Activated CD4-positive, alpha-beta T cell treated with anti-CD3 and anti-CD28 coated beads, Interleukin-2, amount 50 U/mL, for 16 hours (primary cell): Measurements from ENCODE around the gene HIVEP3.
A peak's percentile ranks its signal among the peaks of the same experiment; 100 is the strongest.

Experiments
- DNase-seq: peaks from one replicate; pipeline ENCODE4 v3.0.0-alpha.2; 2020

HIVEP3 gene

DNA sequence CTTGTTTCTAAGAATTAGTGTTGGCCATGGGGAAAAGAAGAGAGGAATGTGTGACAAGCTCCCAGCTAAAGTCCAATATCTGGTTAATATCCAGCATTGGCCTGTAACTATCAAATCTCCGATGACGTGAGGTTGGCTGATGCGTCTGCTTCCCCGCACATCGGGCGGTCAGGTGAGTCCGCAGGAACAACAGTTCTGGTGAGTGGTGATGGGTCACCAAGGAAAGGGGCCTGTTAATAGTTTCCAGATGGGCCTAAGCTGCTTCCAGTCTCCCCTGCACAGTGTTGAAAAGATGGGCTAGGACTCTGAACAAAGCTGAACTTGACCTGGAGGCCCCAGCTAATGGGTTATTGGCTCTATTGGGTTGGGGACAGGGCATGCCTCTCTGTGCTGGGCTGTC is 241.1 kb downstream of the HIVEP3 start:
- DNase-seq, result no peak

DNA sequence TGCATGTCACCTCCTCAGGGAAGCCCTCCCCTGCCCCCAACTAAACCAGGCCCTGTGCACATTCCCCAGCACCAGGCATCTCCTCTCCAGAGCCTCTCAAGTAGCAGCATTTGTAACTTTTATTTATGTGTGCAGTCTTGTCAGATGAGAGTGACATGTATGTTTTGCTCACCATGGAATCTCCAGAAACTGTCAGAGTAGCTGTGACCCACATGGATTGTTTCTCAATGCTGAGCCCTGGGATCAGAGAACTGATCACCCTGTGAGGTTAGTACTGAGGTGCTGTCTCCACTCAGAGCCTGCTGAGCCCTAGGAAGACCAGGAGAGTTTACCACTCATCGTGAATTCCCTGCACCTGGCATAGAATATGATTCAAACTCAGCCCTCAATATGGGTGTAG is 243.3 kb downstream of the HIVEP3 start:
- no peak for DNase-seq

DNA sequence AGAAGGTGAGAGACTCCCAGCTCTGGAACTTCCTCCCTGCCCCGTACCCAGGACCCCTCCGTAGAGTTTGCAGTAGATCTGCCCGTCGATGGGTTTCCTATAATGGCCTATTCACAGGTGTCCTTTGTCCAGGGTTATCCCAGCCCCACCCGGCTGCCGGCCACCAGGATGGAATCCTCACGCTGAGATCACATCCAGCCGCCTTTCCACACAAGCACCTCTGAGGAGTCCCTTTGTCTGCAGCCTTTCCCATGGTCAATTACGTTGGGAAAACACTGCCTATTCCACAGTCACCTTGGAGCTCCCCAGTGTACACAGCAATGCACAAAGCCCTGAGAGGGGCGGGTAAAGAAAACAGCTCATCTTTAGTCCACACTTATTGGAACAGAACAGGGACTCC is 244.2 kb downstream of the HIVEP3 start:
- DNase-seq, result no peak

DNA sequence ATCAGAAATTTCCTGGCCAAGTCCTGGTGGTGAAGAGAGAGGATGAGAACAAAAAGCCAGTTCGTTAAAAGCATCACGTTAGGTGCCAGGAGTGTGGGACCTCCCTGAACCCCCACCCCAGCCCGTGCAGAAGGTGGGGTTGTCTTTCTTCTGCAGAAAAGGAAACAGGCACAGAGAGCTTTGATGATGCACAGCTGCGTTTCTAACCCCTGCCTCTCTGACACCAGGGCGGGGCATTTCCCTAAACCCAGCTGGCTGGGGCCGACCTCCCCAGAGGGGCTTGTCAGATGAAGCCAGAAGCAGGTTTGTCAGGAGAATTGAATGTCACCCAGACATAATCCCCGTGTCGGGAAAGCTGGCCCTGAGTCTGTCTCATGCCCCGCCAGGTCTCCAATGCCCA is 244.9 kb downstream of the HIVEP3 start:
- no peak for DNase-seq

DNA sequence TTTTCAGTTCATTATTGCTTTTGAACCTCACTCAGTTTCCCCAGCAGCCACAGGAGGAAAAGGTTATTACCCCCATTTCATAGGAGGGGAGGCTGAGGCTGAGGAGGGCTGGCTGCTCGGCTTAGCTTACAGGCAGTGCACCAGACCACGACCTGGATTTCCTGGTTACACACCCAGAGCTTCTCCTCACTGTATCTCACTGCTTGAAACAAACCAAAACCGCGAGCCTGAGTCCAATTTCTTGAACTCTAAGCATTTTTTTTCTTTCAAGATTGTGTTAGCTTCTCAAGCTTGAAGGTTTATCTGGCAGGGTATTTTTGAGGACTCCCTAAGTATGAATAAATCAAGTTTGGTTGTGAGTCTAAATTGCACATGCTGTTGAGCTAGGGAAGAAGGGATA is 245.3 kb downstream of the HIVEP3 start:
- DNase-seq, result peak; percentile 69

DNA sequence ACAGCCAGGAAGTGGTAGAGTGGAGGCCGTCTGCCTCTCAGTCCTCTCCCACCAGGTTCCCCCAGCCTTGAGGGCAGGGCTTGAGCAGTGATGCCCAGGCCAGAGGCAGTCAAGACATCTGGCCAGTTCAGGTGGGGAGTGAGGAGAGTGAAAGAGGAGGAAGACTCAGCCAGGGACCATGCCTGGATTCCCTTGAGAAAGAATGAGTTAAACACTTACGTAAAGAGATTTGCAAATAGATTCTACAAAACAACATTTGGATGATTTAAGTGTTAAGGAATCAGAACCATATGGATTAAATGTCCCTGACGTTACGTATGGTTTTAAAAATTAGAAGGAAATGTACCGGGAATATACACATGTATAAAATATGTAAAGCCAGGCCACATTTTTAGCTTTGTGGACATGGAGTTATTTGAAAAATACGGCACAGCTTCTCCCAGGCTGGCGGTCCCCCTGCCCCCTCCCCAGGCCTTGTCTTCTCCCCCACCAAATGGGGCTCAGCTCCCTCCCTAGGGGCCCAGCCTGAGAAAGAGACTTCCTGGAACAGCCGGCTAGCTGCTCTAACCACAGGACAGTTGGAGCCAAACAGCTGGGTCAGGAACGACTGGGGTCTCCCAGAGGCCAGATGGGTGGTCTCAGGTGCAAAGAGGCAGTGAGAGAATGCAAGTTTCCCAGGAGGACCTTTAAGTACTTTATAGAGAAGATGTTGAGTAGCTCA is 245.9 kb downstream of the HIVEP3 start:
- DNase-seq, result no peak

DNA sequence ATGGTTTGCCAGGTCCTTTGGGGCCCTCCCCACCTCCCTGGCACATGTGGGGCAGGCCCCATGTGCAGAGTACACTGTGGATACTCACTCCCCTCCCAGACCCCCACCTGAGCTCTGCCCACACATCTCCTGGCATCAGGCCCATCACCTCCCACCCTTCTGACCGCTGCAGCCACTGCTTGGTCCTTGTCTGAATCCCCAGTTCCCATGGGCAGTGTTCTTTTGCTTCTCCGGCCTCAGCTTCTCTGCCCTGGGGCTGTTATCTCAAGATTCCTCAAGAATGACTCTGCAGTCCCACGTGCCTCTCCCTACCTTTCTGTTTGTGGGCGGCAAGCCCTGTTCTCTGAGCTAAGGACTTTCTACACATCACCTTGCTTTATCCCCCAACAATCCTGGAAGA is 246.5 kb downstream of the HIVEP3 start:
- DNase-seq, result no peak

DNA sequence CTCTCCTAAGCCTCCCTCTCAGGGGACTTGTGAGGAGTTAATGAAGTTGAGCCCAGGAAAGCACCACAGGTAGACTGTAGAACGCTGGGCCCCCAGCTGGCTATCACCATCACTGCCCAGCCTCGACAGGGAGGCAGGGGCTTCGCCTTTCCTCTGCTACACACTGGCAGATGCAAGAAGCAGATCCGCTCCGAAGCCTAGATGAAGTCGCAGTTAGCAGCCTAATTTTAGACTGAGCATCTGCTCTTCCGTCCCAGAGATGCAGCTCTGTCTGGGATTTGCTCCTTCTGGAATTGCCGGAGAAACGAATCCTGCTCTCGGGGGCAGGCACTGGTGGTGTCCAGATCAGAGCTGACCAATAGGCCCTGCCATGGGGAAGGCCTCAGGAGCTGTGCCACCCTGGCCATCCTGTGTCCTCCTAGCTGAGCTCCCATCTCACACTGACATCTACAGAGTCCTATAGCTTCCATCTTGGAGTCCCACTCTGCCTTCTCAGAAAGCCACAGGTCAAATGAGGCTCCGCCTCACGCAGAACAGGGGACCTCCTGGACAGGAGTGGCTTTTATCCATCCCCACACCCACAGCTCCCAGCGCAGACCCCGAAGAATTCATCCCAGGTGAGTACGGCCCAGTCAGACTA is 247.5 kb downstream of the HIVEP3 start:
- no peak for DNase-seq

DNA sequence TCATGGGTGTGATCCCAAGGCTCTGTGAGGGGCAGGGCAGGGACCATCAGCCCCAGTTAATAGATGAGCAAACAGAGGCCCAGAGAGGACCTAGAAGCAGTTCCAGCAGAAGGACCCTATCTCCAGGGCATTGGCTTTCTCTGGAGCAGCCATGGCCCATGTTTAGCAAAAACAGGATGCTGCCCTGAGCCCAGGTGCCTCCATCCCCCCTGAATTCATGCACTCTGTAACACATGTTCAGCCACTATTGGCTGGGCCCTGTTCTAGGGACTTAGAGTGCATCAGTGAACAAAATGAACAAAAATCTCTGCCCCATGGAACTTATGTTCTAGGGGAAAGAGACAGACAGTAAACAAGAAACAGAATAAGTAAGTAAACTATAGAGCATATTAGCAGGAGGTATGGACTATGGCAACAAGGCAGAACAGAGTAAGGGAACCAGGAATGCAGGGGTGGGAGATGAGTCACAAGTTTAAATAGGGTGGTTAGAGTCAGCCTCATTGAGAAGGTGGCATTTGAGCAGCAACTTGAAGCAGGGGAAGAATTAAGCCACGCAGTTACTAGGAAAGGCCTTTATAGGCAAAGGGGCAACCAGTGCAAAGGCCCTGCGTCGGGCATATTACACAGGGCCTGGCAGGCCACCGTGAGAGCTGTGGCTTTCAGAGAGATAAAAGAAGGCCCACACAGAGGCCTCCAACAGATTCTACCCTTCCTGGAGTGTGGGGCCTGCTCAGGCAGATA is 248.3 kb downstream of the HIVEP3 start:
- no peak for DNase-seq

DNA sequence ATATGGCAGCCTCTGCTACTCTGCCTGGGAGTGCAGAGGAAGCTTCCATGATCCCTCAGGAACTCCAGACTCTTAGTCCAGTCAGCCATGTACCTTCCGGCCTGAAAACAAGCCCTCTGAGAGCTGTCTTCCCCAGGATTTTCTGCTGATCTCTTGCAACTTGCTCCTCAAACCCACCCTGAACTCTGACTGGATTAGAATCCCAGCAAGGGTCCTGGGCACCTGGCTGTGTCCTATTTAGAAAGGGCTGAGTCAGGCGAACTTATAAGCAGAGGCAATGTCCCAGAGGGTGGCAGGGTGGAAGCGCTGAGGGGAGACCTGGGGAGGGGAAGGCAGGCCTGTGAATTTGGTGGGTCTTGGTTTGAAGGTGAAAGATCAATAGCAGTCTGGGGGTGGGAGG is 249.8 kb downstream of the HIVEP3 start:
- DNase-seq, result no peak

DNA sequence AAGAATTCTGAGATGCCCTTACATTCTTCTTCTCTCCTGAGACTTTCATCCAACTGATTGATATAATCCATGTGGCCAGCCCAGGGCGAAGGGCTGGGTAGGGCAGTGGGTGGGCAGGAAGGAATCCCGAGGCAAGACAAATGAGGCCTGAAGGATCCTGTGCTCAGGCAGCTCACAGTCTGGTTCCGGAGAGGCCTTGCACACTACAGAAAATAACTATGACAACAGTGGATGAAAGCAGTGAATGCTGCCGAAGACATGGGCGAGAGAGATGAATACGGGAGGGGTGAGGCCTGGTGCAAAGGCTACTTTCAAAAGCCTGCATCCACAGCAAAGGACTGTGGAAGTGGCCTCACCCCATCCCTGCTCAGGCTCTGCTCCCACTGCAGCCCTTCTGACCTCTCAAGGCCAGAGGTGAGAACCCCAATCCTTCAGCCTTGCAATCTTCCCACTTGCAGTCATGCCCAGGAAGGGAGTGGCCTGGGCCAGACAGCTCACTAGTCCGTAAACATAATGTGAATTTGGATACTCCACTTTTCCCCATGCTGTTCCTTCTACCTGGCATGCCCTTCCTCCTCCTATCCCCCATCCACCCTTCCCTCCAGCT is 250.6 kb downstream of the HIVEP3 start:
- DNase-seq, result no peak

DNA sequence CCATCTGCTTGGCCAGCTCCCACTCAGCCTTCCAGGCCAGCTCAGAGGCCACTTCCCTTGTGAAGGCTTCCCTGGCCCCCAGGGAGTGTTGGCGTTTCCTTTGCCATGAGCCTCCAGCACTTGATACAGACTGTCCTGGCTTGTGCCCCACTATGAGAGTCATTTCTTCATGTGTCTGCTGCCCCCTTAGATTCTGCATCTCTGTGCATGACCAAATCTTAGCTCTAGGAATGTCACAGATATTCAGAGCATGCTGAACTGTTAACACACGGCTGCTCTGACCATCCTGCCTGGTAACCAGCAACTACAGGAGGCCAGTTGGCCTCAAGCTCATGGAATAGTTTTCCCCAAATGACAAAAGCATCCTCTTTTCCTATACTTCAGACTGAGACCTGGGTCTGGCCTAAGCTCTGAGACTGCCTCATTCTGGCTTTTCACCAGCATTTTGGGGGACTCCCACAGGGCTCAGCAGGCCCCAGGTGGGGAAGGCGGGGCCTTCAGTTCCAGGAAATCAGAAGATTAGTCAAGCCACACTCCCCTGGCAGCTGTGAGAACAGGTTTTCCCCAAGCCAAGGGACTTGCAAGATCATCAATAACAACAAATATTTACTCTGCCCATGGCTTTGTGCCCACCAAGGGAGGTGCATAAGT is 251.6 kb downstream of the HIVEP3 start:
- peak; percentile 85 for DNase-seq

DNA sequence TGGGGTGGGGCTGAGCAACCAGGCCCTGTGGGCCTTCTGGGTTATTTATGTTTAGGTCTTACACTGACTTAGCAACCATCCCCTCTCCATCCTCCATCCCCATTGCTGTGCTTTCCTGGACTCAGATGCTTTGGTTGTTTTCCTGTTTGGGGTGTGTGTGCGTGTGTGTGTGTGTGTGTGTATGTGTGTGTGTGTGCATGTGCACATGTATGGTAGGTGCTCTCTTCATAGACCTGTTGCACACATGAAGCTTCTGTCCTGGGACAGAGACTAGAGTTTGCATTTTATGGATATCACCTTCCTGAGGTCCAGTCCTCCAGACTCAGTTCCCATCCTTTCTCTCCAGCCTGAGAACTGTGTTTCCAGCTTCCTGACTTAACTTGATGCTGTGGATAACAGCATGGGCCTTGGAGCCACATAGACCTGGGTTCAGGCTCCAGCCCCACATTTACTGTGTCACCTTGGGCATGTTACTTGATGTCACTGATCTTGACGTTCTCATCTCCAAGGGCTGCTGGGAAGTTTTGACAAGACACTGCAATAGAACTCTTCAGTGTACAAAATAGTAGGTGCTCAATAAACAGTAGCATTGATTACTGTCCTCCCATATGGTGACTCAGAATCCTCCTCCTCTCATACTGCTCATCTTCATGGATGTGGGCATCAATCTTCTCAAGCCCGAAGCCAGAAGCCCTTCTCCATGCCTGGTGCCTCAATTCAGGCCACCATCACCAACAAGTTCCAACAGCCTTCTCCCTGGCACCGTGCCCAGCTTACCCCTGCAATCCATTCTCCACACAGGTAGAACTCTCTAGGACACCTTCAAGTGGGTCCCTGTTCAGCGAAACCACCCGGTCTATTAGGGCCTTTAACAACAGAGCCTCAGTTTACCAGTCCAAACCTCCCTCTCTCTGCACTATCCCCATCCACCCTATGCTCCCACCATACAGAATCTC is 252.5 kb downstream of the HIVEP3 start:
- DNase-seq, result no peak

DNA sequence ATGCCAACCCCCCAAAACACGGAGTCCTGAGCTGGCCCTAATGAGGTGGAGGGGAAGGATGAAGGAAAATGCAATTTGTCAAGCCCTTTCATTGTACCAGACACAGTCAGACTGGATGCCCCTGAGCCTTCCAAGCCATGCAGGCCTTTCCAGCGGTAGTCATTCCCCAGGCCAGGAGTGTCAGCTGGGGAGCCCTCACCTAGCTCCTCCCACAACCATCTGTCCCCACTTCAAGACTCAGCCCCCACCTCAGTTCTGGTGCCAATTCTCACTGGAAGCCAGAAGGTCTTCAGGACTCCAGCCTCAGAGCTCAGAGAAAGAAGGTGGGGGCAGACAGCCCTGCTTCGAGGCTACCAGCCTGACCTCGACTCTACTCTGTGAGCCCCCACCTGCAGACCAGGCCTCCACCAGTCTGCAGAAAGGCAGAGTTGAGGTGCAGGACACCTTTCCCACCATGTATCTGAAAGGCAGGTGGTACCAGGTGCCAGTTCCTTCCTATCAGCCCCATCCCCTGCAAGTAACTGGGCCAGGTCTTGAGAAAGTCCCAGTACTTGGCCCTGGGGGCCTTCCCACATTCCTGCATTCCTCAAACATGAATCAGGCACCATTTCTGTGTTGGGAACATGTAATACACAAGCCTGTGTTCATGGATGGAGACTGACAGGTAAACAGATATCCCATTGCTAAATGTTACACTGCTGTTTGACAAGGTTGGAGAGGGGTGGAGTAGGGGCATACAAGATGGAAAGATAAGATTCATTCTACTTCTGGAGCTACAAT is 253.7 kb downstream of the HIVEP3 start:
- no peak for DNase-seq

DNA sequence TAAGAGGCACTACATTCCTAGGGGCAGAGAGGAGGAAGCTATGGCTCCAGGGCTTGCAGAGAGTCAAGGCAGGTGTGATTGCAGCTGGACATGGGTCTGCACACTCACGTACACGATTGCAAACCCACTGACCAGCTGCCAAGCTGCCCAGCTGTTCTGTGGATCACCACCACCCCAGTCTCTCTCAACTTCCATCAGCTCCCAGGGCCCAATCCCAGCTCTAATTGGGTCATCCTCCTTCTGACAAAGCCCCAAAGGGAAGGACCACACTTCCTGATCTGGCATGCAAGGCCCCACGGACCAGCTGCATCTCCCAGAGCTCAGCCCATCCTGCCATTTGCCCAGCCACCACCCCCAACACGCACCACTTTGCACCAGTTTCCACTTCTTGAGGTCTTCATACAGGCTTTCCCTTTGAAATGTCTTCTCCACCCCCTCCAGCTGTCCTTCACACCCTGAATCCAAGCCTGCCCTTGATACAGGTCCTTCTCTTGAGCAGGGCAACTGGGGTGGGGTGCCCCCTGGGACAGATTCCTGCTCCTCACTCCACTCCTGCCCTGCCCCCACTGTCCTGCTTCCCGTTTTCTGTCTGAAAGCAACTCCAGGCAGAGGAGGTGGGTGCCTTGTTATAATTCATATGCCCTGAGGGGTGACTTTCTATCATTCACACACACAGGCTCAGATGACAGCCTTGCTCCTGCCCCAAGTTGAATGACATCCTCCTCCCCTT is 254.9 kb downstream of the HIVEP3 start:
- no peak for DNase-seq

DNA sequence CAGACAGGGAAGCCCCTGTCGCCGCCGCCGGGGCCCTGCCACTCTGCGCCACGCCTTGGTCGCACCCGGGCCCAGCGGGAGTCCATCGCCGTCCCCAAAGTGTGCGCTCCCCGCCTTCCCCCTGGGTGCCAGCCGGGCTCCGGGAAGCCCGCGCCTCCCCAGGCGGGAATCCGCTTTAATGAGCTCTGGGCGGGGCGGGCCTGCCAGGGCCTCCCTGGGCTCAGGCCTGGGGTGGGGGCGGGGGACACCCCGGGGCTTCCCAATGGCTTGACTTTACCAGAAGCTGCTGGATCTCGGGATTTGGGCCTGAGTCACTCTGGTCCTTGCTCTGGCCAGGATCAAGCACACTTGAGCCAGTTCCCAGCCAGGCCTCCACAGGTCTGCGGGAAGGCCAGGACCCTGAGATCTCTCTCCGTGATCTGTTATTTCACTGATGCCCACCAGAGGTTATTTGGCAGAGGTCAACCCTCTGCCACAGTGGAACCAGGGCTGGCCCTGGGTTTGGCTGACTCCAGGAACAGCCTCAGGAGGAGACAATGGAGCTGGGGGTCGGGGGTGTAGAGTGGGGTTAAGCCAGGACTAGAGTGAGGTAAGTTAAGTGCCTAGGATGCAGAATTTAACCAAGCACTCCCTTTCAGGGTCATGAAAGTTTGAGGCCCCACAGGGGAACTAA is 255.8 kb downstream of the HIVEP3 start:
- DNase-seq, result no peak

DNA sequence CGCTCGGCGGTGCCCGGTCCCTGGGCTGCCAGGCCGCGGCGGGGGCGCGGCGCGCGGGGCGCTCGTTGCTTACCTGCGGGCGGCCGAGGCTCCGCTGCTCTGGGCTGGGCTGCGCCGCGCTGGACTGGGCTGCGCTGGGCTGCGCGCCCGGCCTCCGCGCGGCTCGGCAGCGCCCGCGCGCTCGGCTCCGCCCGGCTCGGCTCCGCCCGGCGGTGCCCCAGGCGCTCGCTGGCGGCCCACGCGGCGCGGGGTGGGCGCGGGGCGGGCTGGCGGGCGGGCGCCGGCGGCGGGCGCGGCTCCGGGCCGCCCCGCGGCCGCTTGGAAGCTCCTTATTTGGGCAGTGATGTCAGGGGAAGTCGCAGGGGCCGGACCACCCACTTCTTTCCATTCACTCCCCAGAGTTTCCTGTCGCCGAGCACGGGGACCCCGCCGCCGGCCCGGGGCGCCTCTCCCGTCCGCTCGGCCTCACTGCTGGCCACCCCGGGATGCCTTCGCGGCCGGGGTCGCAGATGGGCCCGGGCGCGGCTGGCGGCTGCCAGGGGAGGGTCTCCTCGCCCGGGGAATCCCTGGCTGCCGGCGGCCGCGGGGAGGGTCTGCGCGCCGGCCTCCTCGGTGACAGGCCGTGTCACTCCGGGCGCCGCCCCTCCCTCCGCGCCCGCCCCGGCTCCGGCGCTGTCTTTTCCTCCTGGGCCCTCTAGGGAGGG is 256.5 kb downstream of the HIVEP3 start:
- peak; percentile 77 for DNase-seq

DNA sequence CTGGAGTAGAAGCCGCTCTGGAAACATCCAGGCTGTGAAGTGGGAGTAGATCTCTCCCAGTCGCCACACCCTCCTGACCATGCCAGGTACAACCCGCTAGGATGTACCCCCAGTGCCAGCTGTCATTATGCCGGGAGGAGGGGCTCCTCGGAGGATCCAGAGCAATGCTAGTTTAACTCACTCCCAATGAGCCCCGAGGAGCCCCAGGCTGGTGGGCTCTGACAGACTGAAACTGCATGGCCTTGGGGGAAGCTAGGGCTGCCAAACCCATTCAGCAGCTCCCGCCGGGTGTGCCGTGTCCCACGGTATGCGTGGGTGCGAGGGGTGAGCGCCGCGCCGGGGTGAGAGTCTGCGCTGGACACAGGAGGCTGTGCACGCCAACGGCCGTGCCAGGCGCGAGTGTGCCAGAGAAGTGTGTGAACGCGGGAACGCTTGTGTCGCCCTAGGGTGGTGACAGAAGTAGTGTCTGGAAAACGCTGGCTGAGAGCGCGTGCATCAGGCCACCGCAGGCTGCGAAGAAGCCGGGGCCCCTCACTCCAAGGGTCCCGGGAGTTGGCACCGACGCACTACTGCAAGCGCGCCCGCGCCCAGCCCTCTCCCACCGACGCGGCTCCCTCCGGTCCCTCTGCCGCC is 257.2 kb downstream of the HIVEP3 start:
- no peak for DNase-seq
